GM19193 (cell line): ENCODE data around the gene CBLL1.

Source experiments
- POLR2A ChIP-seq: IDR thresholded peaks from 4 replicates; pipeline ENCODE4 v1.6.1; 2011; ENCODE audit not compliant: insufficient read depth, insufficient read length; ENCODE audit errors: extremely low read depth

Gene CBLL1

DNA sequence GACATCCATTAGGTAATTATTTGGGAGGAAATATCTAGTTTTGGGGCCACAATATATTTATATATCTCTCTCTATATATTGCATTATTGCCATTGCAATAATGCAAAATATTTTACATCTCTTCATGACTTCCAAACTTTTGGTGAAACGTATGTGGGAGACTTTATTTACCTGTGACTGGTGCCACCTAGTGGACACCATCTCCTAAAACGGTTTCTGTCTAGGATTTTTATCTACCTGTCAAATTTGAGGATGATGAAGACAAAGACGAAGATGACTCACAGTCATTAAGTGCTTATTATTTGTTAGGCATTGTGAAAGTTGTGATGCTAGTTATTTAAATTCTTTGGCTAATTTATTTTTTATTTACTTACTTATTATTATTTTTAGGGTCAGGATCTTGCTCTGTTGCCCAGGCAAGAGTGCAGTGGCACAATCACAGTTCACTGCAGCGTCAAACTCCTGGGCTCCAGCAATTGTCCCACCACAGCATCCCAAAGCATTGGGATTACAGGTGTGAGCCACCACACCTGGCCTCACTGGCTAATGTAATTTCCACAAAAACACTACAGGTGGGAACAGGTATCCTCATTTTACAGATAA, 18.7 kb upstream of the CBLL1 start:
- TF ChIP-seq POLR2A = no peak

DNA sequence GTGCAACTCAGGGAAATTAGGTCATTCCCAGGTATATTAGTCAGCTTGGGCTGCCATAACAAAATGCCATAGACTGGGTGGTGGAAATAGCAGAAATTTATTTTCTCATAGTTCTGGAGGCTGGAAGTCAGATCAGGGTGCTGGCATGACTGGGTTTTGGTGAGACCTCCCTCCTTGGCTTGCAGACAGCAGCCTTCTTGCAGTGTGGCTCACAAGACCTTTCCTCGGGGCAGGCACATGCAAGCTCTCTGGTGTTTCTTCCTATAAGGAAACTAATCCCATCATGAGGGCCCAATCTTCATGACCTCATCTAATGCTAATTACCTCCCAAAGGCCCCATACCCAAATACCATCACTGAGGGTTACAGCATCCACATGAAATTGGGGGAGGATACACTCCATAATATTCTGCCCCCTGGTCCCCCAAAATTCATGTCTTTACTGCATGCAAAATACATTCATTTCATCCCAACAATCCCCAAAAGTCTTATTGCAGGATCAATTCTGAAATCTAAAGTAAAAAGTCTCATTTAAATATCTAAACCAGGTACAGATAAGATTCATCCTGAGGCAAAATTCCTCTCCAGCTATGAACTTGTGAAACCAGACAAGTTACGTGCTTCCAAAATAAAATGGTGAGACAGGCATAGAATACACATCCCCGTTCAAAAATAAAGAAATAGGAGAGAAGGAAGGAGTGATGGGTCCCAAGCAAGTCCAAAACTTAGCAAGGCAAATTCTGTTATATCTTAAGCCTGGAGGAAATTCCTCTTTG, 17.4 kb upstream of the CBLL1 start:
- no peak for TF ChIP-seq POLR2A

DNA sequence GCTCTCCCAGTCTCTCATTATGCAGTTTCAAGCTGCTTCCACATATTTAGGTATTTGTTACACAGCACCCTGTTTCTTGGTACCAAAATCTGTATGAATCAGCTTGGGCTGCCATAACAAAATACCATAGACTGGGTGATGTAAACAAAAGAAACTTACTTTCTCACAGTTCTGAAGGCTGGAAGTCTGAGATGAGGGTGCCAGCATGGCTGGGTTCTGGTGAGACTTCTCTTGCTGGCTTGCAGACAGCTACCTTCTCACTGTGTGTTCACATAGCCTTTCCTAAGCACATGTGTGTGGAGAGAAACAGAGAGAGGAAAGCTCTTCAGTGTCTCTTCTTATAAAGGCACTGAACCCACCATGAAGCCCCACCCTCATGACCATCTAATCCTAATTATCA, 15.7 kb upstream of the CBLL1 start:
- TF ChIP-seq POLR2A = no peak

DNA sequence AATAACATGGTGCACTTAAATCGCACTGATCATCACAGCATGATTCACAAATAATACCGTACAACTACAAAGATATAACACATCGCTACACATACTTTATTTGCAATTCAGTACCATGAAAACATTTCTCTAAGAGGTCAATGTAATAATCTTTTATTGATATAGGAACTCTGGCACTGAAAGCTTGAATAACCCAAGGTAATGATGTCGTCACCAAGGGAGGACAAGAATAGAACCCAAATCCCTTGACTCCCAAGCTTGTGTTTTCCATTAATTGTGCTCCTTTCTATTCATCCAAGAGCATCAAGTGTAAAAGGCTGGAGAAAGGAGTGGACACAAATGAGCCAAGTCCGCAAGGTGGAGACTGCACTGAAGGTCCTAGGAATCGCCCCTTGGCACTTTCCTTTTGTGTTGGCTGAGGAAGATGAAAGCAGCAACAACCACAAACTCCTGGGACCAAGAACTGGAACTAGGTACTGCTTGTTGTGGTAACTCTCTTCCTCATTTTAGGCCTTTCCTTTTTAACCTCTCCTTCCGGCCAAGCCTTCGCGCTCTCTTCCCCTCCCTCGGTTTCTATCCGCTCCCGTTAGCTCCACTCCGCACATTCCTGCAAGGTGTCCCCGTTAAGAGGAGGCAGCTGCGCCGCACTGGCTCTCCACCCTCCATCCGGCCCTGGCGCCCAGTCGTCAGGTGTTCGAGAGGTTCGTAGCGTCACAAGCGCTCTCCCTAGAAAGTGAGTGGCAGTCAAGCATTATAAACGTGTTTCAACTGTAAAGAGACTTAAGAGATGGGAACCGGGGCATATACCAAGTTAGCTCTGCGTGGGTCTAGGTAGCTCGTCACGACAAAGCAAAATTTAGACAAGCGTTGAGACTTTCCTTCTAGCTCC, 1.0 kb upstream of the CBLL1 start:
- peak; percentile 36 for TF ChIP-seq POLR2A

DNA sequence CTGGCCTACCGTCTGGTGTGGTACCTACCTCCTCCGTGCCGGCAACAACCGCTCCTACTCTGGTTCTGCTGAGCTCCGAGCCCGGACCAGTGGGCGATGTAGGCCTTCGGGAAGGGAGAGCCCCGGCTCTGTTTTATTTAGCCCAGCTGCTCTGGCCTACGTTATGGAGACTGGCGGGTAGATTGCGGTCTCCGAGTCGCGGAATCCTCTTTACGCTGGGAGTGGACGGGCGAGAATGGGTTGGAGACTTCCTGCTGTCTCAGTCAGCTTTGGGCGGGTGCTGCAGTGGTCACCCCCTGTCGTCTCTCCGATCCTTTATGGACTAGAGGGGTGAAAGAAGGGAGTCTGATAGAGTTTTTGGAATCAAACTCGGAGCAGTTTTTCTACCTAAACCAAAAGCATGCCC, 406 bp downstream of the CBLL1 start:
- no peak for TF ChIP-seq POLR2A

DNA sequence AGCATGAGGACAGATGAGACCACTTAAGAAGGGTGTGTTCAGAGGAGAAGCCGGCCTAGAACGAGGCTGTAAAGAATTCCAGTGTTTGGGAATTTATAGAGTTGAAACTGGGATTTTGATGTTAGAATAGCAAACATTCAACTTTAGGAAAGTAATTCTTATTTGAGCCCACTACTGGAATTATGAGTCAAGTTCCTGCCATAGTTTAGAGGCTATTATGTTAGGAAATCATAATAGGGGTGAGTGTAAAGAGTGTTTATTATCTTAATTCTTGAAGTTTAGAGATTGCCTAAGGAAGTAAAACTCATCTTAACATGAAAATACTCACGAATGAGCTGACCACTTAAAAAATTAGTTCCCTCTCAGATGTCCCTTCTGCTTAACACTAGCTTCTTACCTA, 2.1 kb downstream of the CBLL1 start:
- no peak for TF ChIP-seq POLR2A

DNA sequence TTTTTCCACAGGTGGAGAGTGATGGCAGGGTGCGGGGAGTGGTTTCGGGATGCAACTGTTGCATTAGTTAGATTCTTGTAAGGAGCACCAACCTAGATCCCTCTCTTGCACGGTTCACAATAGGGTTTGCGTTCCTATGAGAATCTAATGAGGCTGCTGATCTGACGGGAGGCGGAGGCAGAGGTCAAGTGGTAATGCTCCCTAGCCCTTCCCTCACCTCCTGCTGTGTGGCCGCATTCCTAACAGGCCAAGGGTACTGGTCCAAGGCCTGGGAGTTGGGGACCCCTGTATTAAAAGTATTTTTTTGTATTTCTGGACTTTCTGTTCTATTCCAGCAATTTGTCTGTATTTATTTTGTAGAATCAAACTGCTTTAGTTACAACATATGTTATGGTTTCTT, 7.2 kb downstream of the CBLL1 start:
- TF ChIP-seq POLR2A = no peak

DNA sequence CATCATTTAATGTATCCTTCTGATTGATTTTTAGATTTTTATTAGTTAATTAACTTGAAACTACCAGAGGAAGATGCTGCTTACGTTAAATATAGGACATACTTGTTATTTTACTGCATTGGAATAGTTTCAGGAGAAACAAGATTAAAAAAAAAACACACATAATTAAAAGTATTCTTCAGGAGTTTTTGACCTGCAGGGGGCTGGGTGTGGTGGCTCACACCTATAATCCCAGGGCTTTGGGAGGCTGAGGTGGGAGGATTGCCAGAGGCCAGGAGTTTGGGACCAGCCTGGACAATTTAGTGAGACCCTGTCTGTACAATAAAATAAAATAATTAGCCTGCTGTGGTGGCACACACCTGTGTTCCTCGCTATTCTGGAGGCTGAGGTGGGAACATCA, 10.7 kb downstream of the CBLL1 start:
- no peak for TF ChIP-seq POLR2A

DNA sequence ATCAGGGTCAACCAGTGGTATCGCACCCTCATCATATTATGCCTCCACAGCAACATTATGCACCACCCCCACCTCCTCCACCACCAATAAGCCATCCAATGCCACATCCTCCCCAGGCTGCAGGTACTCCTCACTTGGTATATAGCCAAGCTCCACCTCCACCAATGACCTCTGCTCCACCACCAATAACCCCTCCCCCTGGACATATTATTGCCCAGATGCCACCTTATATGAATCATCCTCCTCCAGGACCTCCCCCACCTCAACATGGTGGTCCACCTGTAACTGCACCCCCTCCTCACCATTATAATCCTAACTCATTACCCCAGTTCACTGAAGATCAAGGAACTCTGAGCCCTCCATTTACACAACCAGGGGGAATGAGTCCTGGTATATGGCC, 14.7 kb downstream of the CBLL1 start:
- TF ChIP-seq POLR2A = no peak

DNA sequence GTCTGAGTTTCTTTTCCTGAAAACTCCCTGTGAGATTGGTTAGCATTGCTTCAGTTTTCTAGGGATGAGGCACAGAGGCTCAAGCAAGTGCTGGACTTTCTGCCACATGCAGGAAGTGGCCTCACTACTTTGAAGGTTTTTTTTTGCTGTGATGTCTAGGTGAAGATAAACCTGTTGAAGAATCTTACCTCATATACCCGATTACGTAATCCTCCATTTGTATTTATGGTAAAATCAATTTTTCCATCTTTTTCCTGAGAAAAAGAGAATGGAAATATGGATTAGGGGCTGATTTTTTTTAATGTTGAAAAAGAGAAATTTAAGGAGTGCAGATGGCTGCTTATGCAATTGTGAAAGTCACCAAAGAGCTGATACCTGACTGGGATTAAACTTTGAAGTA, 23.4 kb downstream of the CBLL1 start:
- no peak for TF ChIP-seq POLR2A

DNA sequence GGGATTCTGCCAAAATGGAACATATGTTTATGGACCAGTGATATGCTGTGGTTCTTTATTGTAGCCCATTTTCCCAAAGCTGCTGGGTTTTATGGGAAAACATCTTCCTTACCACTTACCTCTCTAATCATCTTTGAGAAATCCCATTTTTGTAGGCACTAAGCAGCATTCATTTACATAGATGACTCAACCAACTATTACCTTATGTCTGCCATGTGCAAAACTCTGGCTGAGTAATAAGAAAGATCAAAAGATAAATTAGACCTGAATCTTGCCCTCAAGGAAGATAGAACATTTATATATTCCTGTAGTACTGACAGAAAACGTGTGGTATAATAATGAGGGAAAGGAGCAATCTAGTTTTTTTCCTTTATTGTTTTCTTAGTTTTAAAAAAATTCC, 24.3 kb downstream of the CBLL1 start:
- TF ChIP-seq POLR2A = no peak

DNA sequence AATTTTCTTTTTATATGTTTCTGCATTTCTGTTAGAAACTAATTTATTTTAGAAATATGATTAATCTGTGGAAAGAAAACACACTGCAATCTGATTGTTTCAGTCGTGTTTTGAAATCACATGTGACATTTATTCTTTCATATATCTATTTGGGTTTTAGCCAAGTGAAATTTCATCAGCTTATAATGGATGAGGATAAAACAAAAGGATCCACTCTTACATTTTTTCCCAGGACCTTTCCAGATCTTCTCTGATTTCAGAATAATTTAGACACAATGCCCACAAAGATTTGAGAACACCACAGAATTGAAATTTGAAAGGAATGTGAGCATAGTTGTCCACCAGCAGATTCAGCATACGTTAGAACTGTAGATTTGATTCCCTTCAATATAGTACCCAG, 29.1 kb downstream of the CBLL1 start:
- TF ChIP-seq POLR2A = no peak

DNA sequence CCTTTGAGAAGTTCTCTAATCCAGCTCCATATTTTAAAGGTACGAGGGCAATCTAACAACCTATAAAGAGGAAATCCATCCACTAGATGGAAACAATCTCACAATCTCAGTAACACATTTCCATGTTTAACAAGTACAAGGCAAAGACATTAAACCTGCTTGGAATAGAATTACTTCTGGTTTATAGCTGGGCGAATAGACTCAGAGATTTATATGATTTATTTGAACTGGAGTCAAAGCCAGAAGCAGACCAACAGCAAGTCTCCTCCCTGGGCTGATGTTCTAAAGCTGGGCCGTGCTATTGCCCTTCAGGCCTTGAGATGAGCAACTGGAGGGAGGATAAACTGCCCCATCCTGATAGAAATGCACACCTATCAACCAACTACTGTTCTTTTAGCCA, 33.8 kb downstream of the CBLL1 start:
- no peak for TF ChIP-seq POLR2A

DNA sequence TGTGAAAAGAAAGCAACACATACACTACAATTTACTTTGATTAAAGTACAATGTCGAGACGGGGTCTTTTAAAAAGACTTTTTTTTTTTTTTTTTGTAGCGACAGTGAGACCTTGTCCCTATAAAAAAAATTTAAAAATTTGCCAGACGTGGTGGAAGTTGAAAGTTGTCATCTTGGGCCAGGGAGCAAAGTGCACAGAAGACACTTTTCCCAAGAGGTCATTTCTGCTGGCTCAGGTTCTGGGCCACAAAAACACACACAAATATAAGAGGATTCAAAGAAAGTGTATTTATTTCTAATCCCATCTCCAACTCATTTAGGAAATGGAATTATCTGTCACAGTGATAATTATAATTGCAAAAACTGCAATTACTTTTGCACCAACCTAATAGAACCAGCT, 34.3 kb downstream of the CBLL1 start:
- TF ChIP-seq POLR2A = no peak

DNA sequence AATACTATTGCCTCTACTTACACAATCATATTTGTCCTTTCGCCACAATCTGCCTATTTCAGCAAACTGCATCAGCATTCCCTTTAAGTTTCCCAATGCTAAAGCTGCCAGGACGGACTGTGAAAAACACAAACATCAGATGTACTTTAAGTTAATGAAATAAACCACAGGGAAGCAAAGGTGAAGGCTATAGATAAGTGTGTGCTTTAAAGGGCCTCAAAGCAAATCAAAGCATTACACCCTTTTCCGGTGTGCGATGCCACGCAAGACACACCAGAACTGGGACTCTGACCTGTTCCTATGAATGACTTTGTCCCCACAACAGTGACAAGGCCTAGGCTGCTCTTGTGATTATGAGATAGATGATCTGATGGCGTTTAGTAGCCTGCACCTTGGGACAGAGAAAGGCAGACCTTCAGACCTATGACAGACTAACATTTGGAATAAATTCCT, 35.7 kb downstream of the CBLL1 start:
- no peak for TF ChIP-seq POLR2A
